Measurements from ENCODE around the gene ICAM3.
"Not testable (repeated sequence)": the region's sequence is repeated elsewhere in the genome, so short reads cannot be mapped to it uniquely, and the experiment has no call there.

Gene ICAM3

DNA sequence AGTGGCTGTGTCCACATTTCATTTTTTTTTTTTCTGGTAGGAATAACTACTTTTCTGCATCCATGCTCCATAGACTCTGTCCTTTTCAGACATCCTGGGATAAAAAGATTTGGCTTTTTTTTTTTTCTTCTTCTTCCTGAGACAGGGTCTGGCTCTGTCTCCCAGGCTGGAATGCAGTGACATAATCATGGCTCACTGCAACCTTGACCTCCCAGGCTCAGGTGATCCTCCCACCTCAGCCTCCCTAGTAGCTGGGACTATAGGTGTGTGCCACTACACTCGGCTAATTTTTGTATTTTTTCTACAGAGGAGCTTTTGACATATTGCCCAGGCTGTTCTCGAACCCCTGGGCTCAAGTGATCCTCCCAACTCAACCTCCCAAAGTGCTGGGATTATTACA is 4.1 kb upstream of the ICAM3 start:
- DNase-seq = no peak

GRCh38 chr19:10339977-10340376 is 553 bp upstream of the ICAM3 start:
- no peak for DNase-seq

- no peak for DNase-seq
Measured at GRCh38 chr19:10338940-10339339, 484 bp downstream of the ICAM3 start.

DNA sequence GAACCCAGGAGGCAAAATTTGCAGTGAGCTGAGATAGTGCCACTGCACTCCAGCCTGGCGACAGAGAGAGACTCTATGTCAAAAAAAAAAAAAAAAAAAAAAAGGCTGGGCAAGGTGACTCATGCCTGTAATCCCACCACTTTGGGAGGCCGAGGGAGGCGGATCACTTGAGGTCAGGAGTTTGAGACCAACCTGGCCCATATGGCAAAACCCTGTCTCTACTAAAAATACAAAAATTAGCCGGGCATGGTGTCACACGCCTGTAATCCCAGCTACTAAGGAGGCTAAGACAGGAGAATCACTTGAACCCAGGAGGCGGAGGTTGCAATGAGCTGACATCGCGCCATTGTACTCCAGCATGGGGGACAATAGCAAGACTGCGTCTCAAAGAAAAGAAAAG is 2.7 kb downstream of the ICAM3 start:
- not testable (repeated sequence) for DNase-seq

- no peak for DNase-seq
Measured at GRCh38 chr19:10335352-10335985, 4.0 kb downstream of the ICAM3 start.

DNA sequence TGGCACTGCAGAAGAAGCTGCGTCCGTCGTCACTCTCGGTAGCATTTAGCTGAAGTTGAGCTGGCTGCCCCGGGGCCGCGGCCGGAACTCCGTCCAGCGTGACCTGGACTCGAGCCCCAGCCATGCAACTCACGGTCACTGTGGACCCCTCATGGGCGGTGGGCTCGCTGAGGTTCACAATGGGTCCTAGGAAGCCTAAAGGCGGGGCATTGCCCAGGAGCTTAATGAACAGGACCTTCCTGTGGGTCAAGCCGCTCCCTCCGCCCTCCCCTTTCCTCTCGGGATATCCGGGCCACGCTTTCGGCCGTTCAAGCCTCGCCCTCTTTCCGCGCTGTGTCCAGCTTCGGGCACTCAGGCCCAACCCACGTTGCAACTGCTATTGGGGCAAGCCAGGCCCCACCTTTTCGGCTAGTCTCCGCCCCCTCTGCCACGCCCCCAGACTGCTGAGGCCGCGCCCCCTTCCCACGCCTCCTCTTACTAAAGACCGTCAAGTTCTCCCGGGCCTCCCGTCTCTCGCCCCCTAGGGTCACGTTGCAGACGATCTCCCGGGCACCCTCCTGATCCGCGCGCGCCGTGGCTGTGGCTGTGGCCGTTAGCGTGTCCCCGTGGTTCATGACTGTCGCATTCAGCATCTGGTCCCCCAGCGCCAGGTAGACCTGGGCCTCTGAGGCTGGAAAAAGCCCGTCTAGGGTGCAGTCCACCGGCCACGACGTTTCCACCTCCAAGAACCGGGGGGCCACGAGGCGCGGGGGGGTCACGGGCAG is 4.7 kb downstream of the ICAM3 start:
- DNase-seq = peak; percentile 94

GRCh38 chr19:10333758-10334587 is 5.5 kb downstream of the ICAM3 start:
- DNase-seq = no peak

DNA sequence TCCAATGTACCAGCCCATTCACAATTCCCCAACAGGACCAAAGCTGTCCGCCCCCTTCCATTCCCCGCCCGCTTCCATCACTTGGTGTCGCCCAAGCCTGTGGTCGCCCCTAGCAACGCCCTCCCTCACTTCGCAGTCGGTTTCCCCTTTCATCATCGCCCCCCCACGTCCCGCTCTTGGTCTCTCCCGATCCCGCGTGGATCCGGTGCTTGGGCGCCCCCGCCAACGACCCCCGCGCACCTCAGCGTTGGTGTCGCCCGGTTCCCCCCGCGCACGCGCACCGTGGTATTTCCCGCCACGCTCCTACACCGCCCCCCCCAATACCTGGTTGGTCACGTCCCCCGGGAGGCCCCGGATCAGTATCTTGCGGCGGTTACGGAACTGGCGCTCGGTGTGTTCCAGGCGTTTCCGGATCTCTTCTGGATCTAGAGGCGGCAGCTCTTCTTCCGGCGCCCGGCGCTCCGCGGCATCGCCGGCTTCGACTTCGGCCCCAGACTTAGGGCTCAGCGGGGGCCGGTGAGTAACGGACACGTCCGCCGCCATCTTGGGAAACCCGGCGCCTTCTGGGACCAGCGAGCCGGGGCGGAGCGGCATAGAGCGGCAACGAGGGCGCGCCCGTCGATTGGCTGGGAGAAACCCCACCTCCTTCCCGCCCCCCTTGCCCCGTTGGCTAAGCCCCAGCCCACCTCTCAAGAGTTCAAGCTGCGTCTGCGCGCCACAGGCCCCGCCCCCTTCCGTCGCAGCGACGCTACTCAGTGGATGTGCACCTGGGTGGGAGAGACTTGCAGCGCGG is 6.3 kb downstream of the ICAM3 start, which contains the start of gene RAVER1:
Gene RAVER1, minus strand, starts transcription at position 565 of the 793 bp plus-strand sequence. Its CDS starts 22 bp downstream, at position 543.
- peak; percentile 99 for DNase-seq

GRCh38 chr19:10332158-10332964 is 7.1 kb downstream of the ICAM3 start:
- no peak for DNase-seq

GRCh38 chr19:10329555-10329954 is 9.9 kb downstream of the ICAM3 start:
- DNase-seq = no peak

- DNase-seq = no peak
Measured at GRCh38 chr19:10328558-10329429, 10.6 kb downstream of the ICAM3 start.

DNA sequence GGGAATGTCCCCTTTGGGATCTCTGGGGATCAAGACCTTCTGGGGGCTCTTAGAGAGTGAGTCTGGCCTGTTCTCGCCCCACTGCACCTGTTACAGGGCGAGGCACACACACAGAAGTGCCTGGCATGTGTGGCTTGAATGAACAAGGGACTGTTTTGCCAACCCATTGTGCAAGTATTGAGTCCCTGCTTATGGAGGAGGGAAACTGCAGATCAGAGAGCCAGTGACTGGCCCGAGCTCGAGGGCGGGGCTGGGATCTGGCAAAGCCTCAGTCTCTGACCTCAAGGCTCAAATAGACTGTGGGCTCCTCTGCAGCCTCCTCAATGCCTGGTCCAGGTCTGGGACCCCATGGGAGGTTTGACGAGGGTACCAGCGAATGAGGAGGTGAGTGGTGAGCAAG is 11.6 kb downstream of the ICAM3 start:
- DNase-seq = no peak

DNA sequence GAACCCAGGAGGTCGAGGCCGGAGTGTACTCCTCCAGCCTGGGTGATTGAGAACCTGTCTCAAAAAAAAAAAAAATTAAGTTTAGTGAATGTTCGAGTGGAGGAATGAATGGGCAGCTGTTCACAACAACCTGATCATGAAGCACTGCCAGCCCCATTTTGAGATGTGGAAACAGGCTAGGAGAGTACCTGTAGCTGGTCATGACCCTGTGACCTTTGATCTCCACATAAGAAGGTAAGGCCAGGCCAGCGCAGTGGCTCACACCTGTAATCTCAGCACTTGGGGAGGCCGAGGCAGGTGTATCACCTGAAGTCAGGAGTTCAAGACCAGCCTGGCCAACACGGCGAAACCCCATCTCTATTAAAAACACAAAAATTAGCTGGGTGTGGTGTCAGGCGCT is 13.7 kb downstream of the ICAM3 start:
- no peak for DNase-seq

GRCh38 chr19:10321874-10322835 is 17.3 kb downstream of the ICAM3 start:
- no peak for DNase-seq

- no peak for DNase-seq
Measured at GRCh38 chr19:10321417-10321797, 18.0 kb downstream of the ICAM3 start.

DNA sequence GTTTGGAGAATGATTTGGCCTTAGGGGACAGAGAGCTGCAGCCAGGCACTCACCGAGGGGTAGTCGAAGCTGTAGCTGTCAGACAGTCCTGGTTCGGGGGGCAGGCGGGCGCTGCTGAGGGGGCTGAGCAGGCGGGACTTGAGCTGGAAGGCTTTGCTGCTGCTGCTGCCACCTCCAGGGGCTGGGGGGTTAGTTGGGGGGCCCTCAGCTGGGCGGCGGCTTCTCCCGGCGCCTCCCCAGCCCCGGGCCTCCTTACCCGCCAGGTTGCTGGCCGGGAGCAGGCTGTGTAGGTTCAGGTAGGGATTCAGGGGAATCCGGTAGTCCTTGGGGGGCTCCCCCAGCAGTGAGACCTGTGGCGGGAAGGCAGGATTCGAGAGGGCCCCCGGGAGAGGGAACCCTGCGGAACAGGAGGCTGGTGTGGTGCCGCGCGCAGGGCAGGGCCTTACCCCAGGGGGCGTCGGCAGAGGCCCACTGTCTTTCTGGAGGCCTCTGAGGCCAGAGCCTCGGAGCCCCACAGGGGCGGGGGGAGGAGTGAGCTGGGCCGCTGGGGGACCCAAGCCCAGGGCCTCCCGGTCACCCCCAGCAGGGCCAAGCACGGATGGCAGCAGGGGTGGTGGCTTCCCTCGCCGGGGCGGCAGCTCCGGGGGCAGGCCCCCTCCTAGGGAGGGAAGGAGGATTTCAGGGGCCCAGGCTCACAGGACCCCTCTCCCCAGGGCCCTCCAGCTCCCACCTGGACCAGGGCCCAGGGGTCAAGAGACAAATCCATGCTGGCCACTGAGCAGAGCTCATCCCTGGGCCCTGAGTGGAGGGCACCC is 18.6 kb downstream of the ICAM3 start:
- no peak for DNase-seq

DNA sequence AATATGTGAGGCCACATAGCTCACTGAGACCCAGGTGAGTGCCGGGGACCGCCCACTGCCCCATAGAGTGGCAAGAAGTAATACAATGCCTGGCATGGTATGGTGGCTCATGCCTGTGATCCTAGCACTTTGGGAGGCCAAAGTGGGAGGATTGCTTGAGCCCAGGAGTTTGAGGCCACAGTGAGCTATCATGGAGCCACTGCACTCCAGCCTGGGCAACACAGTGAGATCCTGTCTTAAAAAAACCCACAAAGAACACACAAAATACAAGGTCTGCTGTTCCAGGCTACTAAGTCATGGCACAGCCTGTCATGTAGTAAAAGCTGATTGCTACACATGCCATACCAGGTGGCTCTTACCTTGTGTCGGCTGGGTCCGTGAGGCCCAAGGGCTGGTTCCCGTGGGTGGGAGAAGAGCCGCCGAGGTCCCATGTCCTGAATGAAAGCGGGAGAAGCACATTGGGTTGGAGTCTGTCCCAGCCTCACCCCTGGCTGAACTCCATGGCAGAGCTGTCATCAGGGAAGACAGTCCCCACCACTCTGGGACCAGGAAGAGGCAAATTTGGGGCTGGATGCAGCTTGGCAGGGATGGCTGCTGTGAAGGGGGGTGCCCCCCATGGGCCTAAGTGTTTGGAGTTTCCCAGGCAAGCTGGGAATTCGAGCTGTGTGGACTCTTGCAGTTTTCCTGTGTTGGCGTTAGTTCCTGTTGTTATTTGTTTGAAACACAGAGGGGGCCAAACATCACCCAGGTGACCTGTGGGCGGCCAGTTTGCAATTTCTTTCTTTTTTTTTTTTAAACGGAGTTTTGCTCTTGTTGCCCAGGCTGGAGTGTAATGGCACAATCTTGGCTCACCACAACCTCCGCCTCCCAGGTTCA is 20.4 kb downstream of the ICAM3 start:
- no peak for DNase-seq

All from eye (tissue), 1 donor.